Brain pericyte (primary cell): Measurements from ENCODE around the gene SLC66A1.

ENCODE experiments used
- DNase-seq: peaks from one replicate; pipeline ENCODE4 v3.0.0-alpha.2; 2012; ENCODE audit warnings: low read depth, low spot score

The SLC66A1 gene

DNA sequence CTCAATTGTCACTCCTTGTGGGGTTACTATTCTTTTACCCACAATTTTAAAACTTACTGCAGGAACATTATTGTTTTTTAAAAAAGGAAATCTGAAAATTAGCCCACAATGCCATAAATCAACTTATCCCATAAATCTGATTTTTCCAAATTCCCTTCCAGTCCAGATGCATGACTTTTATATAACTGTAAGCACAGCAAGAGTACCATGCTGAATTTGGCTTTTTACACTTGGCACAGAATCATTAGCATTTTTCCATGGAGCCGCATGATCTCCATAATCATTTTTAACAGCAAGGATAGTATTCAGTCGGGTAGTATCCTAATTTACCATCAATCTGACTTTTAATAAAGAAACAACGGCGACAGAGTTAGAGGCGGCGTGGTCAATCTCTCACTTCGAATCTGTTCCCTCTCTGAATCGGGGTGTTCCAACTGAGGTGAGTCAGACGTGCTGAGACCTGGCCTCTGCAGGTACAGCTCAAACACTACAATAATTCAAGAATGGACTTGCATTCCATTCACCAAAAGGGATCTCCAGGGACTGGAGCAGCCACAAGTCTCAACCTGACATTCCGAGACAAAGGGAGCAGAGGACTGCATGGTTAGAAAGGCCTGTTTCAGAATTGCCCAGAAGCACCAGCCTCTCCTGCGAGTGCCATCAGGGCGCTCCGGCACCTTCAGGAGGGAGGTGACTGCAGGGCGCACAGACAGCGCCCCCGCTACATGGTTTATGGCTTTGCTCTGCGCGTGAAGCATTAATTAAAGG, 48.9 kb downstream of the SLC66A1 start:
- DNase-seq, result no peak

DNA sequence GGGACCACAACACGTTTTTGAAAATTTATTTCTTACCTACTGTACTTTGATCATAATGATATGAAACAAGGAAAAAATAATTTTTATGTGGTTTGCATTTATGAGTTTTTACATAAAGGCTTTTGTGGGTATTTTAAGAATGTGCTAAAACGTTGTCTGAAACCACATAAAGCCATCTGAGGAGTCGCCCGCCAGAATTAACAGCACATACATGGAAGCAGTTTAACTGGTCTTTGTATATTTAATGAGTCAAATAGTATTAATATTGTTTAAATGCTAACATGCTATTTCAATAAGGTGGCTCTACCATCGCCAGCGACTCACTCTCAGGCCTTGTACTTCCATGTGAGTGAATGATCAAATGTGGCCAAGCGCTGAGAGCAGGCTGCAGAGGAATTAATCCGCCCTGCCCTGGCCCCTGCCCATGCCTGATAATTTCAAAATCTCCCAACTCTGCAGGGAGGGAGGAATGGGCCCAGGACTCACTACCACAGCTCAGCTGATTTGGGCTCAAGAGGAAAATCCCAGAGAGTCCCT, 49.6 kb downstream of the SLC66A1 start:
- DNase-seq, result no peak

DNA sequence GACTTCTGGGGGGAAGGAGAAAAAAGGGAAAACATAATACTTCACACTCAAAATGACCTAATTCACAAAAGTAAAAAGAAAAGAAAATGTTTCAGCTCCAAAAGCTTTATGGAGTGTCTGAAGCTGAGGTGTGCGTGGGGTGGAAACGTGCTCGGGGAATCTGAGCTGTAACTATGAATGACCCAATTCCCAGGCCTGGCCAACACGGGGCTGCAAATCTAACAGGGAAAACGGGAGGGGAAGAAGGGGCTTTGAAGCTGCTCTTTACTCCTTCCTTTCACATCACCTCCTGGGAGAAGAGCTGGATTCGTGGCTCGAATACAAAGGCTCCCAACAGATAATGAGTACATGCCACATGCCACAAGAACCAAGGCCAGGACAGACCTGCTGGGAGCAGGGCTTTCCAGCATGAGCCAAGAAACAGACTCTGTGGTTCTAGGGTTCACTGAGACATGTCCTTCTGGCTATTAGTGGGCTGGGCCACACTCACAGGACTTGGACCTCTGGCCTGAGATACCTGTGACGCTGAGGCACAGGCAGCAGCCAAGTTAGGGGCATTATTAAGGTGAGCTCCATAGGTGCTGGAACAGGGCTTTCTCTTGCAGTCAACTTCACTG, 51.5 kb downstream of the SLC66A1 start:
- no peak for DNase-seq

DNA sequence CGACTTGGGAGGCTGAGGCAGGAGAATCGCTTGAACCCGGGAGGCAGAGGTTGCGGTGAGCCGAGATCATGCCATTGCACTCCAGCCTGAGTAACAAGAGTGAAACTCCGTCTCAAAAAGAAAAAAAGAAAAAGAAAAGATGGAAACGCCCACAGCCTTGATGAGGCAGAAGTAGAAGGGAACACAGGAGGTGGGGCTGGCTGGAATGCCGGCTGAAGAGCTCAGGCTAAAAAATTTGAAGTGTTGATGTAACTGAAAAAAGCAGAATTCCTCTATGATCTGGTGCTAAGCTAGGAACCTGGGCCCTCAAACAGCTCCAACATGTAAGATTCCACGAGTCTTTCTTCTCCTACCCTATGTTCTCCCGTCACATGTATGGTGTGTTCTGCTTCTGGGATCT, 53.6 kb downstream of the SLC66A1 start:
- DNase-seq, result no peak

DNA sequence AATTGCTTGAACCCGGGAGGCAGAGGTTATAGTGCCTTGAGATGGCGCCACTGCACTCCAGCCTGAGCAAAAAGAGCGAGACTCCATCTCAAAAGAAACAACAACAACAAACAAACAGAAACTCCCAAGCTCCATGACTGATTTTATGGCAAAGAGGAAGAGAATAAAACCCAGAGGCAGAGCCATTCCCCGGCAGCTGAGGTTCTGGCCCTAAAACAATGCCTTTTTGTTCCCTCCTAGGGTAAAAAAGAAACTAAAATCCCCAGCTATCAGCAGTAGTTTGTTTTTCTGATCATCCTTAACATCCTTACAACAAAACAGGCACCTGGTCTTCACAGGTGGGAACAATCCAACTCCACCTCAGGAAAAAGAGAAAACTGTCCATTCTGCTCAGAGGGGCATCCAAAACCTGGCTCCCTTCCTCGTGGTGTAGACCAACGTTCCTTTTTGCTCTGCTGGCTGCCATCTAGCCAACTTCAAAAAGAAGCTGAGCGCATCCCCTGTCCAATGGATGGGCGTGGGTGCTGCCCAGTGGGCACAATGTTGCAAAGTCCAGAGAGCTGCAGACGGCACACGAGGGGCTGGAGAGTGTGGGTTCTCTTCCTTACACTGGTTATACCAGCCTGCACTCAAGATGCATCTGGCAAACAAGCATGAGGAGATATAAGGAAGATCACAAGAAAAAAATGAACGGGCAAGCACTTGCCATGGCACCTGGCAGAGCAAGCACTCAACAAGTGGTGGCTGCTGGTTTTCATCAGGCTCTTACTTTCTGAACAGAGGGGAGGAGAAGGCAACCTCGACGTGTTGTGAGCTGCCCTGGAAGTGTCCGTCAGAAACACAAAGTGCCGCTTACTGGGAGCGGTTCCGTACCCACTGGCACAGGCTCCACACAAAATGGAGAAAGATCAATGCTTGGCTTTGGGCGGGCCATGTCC, 54.7 kb downstream of the SLC66A1 start:
- no peak for DNase-seq

DNA sequence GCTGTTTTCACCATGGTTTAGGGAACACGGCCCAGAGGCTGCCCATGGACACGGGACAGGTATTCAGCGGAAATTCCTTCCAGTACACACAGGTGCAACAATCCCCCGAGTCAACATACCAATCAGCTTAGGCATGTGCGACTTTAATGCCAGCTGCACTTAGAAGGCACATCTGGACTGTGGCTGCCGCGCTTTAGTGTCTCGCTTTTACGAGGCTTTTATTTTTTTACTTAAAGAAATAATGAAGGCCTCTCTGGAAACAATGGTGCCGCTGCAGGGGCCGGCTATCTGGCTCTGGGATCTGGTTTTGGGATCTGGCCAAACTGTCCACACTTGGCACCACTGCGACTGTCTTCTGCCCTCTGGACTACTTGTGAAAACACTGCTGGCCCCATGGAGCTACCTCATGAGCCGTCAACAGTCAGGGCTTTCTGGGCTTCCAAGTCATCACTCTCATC, 55.5 kb downstream of the SLC66A1 start:
- no peak for DNase-seq

DNA sequence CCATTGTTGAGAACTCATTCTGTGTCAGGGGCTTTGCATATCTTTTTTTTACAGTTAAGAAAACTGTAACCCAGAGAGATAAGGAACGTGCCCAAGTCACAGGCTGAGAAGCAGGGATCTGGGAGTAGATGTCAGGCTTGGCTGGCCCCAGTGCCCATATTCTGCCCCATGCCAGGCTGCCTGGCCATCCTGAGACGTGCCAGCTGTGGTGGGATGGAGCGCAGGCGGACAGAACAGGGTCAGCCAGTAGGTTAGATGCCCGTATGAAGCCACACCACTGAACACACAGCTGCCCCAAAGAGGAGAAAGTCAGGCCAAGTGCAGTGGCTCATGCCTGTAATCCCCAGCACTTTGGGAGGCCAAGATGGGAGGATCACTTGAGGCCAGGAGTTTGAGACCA, 55.9 kb downstream of the SLC66A1 start:
- no peak for DNase-seq

DNA sequence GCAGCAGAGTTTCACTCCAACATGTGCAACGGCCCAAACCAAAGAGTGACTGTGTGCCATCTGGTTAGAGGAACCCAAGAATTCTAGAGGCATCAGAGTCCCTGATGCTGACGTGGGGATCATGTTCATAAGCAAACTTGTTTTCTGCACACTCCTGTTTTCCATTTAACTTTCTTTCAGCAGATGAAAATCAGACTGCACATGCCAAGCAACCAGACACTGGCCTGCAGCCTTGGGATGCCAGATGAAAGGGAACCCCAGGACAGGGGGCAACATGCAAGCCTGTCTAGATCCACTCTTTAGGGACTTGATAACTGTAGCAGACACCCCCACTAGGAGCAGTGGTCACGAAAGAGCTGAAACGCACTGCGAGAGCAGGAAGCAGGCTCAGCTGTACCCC, 56.8 kb downstream of the SLC66A1 start:
- no peak for DNase-seq

DNA sequence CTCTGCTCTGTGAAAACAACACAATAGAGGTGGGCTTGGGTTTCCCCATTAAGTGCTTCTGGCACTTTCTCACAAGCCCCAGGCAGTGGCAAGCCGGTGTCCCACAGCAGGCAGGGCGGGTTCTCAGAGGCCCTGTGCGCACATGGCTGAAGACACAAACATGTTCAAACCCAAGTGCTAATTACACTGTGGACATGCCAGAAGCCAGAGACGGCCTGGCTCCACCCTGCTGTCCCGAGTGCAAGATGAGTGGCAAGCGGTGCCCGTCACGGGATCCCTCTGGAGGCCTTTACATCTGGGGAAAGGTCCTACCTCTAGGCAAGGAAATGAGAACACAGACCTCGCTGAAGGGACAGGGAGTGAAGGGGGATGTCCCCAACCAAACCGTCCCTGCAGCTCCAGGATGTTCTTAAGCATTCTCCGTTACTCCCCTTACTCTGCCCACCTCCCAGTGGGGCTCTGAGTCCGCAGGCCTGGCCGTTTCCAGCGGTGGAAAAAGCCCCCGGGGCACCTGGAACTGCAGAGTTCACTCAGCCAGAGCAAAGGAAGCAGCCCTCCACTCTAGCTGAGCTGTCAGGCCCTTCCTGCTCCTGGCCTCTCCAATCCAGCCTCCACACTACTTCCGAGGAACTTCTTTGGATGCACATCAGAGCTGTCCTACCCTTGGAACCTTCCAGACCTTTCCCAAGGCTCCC, 57.4 kb downstream of the SLC66A1 start:
- no peak for DNase-seq

DNA sequence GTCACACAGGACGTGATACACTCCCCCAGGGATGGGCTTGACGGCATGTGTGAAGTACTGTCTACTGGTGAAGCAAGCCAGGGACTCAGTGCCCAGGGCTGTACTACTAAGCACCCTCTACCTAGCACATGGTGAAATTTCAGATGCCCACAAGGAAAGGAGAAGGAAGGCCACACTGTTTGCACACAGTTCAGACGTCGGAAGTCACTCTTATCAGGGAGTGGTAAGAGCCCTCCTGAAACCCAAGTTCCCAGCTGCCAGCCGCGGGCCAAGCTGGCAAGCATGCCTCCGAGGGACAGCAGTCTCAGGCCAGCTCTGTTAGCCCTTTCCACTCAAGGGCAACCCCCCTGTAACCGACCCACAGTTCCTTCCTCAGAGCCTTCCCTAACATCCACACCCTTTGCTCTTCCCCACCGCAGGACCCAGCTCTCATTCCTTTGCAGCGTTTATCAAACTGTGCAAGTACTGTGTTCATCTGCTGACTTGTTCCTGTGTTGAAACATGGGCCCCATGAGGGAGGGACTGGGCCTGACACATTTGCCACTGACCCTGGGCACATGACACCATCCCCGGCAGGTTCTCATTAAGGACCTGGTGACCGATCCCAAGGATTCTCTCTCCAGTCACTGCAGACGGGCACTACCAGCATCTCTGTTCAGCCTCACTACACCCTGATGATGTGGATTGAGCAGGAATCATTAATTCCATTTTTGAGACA, 58.5 kb downstream of the SLC66A1 start:
- DNase-seq, result no peak

DNA sequence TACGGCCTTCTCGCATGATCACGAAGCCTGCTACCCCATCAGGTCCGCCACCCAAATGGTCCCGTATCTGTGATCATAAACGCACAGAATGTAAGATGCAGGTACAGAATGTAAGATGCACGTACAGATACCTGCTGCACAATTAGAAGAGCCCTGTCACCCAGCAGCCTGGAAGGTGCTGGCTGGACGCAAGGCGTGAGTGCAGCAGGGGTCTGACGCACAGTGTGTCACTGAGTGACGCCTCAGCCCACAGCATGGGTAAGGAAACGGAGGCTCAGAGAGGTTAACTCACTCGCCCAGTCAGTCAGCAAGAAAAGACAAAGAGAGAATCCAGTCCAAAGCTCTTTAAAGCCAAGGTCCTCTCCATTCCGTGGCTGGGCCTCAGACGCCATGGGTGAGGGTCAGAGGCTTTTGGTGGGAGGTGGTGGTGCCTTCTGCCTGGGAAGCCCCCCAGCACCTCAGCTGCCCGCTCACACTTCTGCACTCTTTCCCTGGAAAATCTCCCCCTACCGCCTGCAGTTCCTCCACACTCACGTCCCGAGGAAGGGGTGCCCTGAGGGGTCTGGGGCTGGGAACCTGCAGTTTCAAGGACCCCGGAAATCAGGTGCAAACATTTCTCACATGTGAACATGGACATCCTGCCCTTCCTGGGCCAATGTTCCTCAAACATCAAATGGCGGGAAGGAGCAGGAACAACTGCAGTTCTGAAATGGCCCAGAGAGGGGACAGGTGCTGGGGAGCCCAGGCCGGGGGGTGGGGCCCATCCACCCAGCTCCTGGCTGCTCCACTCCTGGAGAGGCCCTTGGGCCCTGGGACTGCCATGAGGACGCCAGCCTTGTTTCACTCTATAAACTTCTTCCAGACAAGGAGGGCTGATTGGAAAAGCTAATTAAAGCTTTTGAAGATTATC, 59.4 kb downstream of the SLC66A1 start:
- DNase-seq, result no peak

DNA sequence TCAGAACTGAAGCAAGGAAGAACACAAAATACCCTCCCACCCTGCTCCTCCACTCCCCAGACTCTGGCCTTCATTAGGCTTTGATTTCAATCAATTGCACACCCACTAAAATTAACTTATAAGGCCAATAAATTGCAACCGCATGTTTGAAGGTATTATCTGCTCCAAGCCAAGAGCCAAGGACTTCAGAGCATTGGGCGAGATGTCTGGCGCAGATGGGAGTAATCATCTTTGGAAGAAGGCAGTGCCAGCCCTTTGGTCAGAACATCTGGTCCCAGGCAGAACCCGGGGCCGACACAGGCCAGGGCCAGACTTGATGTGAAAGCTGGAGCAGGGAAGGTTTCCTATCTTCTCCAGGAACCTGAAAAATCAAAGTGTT, 60.0 kb downstream of the SLC66A1 start:
- no peak for DNase-seq

DNA sequence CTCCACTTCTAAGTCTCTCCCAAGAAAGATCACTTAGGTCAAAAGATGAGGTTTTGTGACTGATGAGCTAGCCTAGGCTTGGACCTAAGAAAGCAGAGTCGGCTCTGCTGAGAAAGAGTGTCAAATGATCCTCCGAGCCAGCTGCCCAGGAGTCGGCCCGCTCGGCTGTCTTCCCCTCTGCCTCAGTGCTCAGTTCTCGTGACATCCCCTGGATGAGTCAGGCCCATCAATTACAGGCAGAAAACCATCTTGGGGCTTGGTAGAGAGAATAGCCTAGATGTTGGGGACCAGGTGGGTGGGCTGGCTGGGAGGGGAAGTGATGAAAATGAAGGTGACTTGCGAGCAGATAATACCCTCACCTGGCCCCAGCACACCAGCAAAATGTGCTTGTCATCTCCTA, 60.5 kb downstream of the SLC66A1 start:
- DNase-seq, result no peak

DNA sequence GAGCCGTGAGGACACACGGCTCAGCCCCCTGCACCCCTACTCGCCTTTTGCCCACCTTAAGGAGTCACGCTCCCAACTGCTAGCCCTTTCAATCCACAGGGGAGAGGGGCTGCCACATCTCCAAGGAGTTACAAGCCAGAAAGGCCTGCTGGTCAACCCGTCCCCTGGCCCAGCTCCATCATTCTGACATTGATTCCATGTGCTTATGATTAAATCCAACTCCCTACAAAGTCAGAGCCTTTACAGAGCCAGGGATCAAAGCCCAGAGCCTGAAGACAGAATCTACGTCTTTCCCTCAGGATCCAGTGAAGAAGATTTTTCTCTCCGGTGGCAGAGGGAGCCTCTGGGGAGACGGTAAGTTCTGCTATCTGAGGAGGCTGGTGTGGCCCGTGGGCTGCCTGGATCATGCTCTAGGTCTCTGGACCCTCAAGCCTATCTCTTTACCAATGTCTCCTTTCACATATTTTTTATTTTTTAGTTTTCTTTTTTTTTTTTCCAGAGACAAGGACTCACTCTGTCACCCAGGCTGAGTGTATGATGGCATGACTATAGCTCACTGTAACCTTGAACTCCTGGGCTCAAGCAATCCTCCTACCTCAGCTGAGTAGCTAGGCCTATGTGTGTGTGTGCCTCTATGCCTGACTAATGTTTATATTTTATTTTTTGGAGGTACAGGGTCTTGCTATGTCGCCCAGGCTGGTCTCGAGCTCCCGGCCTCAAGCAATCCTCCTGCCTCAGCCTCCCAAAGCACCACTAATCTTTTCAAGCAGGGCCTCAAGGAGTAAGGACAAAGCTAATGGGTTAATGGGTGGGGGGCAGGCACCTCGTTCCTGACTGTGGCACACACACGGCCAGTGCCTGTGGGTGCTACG, 61.3 kb downstream of the SLC66A1 start:
- DNase-seq, result no peak

DNA sequence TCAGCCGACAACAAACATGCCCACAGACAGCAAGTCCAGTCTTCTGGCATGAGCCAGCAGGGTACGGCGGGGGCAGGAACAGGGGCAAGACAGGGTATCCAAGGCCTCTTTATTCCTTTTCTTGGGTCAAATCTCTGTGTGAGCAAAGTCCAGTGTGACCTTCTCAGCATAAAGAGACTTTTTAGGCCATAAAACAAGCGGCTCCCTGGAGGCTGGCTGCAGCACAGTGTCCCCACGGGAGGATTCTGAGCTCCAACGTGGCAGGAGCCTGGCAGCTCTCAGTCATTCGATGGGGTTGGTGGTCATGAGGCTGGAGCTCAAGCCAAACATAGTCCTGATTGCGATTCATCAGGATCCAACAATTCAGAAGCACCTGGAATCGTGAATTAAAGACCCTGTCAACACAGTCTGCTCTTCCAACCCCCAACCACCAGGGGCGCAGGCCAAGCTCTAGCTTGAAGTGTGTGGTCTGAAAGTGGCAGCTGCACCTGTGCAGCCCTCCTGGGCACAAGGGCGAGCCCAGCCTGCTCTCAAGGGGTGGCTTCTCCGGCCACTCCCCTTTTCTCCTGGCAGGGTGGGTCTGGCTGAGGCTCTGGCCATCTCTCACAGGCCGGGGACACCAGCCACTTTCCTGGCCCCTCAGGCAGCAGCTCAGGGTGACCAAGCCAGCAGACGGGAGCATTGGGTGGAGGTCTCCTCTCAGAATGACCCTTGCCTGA, 62.1 kb downstream of the SLC66A1 start:
- DNase-seq, result no peak

DNA sequence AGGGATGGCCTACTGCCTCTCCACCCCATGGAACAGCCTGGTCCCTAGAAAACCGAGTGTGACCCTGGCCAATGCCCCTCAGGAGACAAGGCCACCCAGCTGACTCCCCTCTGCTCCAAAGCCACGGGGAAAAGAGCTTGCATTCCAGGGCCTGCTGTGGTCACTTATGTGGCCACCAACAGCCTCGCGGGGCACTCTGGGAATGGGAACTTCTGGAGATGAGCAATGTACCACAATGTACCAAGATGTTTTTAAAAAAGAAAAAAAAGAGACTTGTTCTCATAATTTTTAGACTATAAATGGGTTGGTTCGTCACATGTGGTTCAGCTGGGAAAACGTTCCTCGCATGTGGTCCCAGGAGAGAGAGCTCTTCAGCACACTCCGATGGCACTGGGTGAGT, 62.8 kb downstream of the SLC66A1 start:
- DNase-seq, result no peak

DNA sequence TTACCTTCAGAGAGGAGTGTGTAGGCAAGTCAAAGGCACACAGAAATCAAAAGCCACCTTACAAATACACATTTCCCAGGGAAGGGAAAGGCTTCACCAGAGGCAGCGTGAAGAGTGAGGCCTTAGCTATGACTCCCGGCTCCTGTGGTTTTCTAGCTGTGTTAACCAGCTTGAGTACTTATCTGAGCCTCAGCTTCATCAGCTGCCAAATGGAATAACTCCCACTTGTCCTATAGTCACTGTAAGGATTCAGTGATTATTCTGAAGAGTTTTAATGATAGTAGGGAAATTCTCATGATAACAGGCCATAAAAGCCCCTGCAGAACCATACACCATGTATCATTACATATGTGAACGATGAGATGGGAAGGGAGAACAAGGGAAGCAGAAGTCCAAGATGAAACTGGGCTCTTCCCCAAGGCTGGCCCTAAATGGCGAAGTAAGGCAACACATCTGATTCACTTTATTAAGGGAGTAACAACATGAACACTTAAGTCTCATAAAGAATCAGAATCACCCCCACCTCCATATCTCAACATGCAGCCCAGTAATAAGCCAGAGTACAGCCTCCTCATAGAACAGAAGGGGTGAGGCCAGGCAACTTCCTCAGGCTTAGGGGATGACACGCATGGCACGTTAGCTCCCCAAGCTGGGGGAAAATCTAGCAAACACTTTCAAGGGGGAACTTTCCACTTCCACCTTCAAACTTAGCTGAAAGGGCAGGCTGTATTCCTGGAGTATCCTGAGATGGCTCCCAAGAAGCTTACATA, 63.7 kb downstream of the SLC66A1 start:
- no peak for DNase-seq
